ENCODE results near the gene ERI3.

ERI3 gene

GRCh38 chr1:44314452-44314851 lies 40.6 kb downstream of the ERI3 start:
- Histone ChIP-seq H3K27me3 (ENCODE audit: insufficient read depth, poor library complexity, severe bottlenecking) (no peaks in the 10 kb centered on the region), H3K4me3 (replicated peaks; ENCODE audit: insufficient read depth, low read length) (no peak overlapping the region), H3K27ac (replicated peaks) (no peak overlapping the region)
- TF ChIP-seq SPI1 (IDR thresholded peaks at IDR 0.05; ENCODE audit: borderline replicate concordance, low read depth), result no peak
- TF ChIP-seq GABPA (IDR thresholded peaks at IDR 0.05; ENCODE audit: low read depth), result no peak
- TF ChIP-seq REST (IDR thresholded peaks at IDR 0.05; ENCODE audit: insufficient replicate concordance, low read depth), result no peak
- no peak for TF ChIP-seq POLR2AphosphoS5 (IDR thresholded peaks at IDR 0.05; ENCODE audit: low read depth)
- no peak for TF ChIP-seq CTCF (IDR thresholded peaks at IDR 0.05; ENCODE audit: insufficient read depth, low read length)
- no peak for DNase-seq (ENCODE audit: low read depth in 1 of 2, low spot score in 1 of 2)

GRCh38 chr1:44313265-44313918 lies 41.7 kb downstream of the ERI3 start:
- no peak overlapping the region for H3K27ac ChIP-seq (replicated peaks)
- no peaks in the 10 kb centered on the region for H3K27me3 ChIP-seq (ENCODE audit: insufficient read depth, poor library complexity, severe bottlenecking)
- no peak for DNase-seq (ENCODE audit: low read depth in 1 of 2, low spot score in 1 of 2)
- TF ChIP-seq REST (IDR thresholded peaks at IDR 0.05; ENCODE audit: insufficient replicate concordance, low read depth) (no peak), CTCF (IDR thresholded peaks at IDR 0.05; ENCODE audit: insufficient read depth, low read length) (no peak), POLR2AphosphoS5 (IDR thresholded peaks at IDR 0.05; ENCODE audit: low read depth) (no peak), SPI1 (IDR thresholded peaks at IDR 0.05; ENCODE audit: borderline replicate concordance, low read depth) (no peak), GABPA (IDR thresholded peaks at IDR 0.05; ENCODE audit: low read depth) (no peak)
- no peak overlapping the region for H3K4me3 ChIP-seq (replicated peaks; ENCODE audit: insufficient read depth, low read length)

GRCh38 chr1:44312399-44313196 lies 42.5 kb downstream of the ERI3 start:
- DNase-seq (ENCODE audit: low read depth in 1 of 2, low spot score in 1 of 2), result no peak
- TF ChIP-seq REST (IDR thresholded peaks at IDR 0.05; ENCODE audit: insufficient replicate concordance, low read depth) (no peak), SPI1 (IDR thresholded peaks at IDR 0.05; ENCODE audit: borderline replicate concordance, low read depth) (no peak), POLR2AphosphoS5 (IDR thresholded peaks at IDR 0.05; ENCODE audit: low read depth) (no peak), GABPA (IDR thresholded peaks at IDR 0.05; ENCODE audit: low read depth) (no peak), CTCF (IDR thresholded peaks at IDR 0.05; ENCODE audit: insufficient read depth, low read length) (no peak)
- no peak overlapping the region for H3K4me3 ChIP-seq (replicated peaks; ENCODE audit: insufficient read depth, low read length)
- H3K27me3 ChIP-seq (ENCODE audit: insufficient read depth, poor library complexity, severe bottlenecking), result no peaks in the 10 kb centered on the region
- H3K27ac ChIP-seq (replicated peaks), result no peak overlapping the region
